ENCODE data around the gene SMYD2. TPM values are rescaled to one million over a fixed set of nuclear protein-coding genes. Genes with fewer than 3 reads are reported as not detected.

Gene SMYD2
- total RNA-seq, 2 experiments from 2014 or later: 17.1 to 17.6 TPM

GRCh38 chr1:214351551-214352277, 70.8 kb downstream of the SMYD2 start:
- TF ChIP-seq, protein P1, sequence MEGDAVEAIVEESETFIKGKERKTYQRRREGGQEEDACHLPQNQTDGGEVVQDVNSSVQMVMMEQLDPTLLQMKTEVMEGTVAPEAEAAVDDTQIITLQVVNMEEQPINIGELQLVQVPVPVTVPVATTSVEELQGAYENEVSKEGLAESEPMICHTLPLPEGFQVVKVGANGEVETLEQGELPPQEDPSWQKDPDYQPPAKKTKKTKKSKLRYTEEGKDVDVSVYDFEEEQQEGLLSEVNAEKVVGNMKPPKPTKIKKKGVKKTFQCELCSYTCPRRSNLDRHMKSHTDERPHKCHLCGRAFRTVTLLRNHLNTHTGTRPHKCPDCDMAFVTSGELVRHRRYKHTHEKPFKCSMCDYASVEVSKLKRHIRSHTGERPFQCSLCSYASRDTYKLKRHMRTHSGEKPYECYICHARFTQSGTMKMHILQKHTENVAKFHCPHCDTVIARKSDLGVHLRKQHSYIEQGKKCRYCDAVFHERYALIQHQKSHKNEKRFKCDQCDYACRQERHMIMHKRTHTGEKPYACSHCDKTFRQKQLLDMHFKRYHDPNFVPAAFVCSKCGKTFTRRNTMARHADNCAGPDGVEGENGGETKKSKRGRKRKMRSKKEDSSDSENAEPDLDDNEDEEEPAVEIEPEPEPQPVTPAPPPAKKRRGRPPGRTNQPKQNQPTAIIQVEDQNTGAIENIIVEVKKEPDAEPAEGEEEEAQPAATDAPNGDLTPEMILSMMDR (IDR thresholded peaks at IDR 0.05): no peak
- Mint-ChIP-seq H3K4me1 (ENCODE audit: low read depth) (no peaks in the 10 kb centered on the region), H3K4me3 (no peak overlapping the region), H3K9me3 (no peaks in the 10 kb centered on the region), H3K36me3 (ENCODE audit: low read depth) (no peaks in the 10 kb centered on the region), H3K27ac (no peak overlapping the region), H3K27me3 (no peaks in the 10 kb centered on the region)
- Histone ChIP-seq H3K36me3 (ENCODE audit: insufficient read depth, low read length) (no peaks in the 10 kb centered on the region), H3K4me3 (ENCODE audit: low read length) (no peak overlapping the region), H3K27ac (ENCODE audit: low read depth in 1 of 2, low read length in 2 of 2) (no peak overlapping the region), H3K27me3 (ENCODE audit: control insufficient read depth in 1 of 2, insufficient read depth in 2 of 2, low read length in 2 of 2) (no peaks in the 10 kb centered on the region), H3K9me3 (ENCODE audit: control insufficient read depth in 1 of 2, insufficient read depth in 1 of 2, low read length in 2 of 2) (no peaks in the 10 kb centered on the region), H3K4me1 (ENCODE audit: insufficient read depth, low read length) (no peaks in the 10 kb centered on the region)
- intact Hi-C loops (cut with DNase I, micrococcal nuclease): no loop called here
- POLR2A ChIA-PET: no interaction called here
- no peak for DNase-seq
- CTCF ChIA-PET: no interaction called here
- ATAC-seq (ENCODE audit: poor library complexity): no peak

DNA sequence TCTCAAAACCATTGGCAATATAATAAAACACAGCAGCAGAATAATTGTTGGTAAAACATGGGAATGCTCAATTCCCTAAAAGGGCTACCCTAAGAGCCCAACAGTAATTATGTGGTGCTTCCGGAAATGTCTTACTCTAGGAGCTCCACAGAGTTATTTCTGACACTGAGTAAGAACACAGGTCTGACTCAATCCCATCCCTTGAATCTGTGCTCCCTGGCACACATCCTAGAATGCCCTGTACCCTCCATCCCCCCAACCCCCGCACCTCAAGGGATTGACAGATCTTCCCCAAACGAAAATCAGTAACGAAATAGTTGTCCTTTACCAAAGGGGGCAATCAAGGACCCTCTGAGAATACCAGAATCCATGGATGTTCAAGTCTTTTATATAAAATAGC, 71.9 kb downstream of the SMYD2 start:
- ChIA-PET POLR2A (no interaction called here), CTCF (no interaction called here)
- no peaks in the 10 kb centered on the region for H3K4me1 Mint-ChIP-seq (ENCODE audit: low read depth)
- Histone ChIP-seq H3K36me3 (ENCODE audit: insufficient read depth, low read length) (no peaks in the 10 kb centered on the region), H3K27ac (ENCODE audit: low read depth in 1 of 2, low read length in 2 of 2) (no peak overlapping the region), H3K9me3 (ENCODE audit: control insufficient read depth in 1 of 2, insufficient read depth in 1 of 2, low read length in 2 of 2) (no peaks in the 10 kb centered on the region), H3K4me1 (ENCODE audit: insufficient read depth, low read length) (no peaks in the 10 kb centered on the region), H3K27me3 (ENCODE audit: control insufficient read depth in 1 of 2, insufficient read depth in 2 of 2, low read length in 2 of 2) (no peaks in the 10 kb centered on the region), H3K4me3 (ENCODE audit: low read length) (no peak overlapping the region)
- no peak overlapping the region for H3K4me3 Mint-ChIP-seq
- TF ChIP-seq, protein P1 (IDR thresholded peaks at IDR 0.05): no peak
- DNase-seq (no peak), ATAC-seq (ENCODE audit: poor library complexity) (no peak)
- no peak overlapping the region for H3K27ac Mint-ChIP-seq
- H3K36me3 Mint-ChIP-seq (ENCODE audit: low read depth): no peaks in the 10 kb centered on the region
- no peaks in the 10 kb centered on the region for H3K27me3 Mint-ChIP-seq
- intact Hi-C loops (cut with DNase I, micrococcal nuclease): no loop called here
- no peaks in the 10 kb centered on the region for H3K9me3 Mint-ChIP-seq

- intact Hi-C loops (cut with DNase I, micrococcal nuclease): no loop called here
- Histone ChIP-seq H3K27ac (ENCODE audit: low read depth in 1 of 2, low read length in 2 of 2) (no peak overlapping the region), H3K27me3 (ENCODE audit: control insufficient read depth in 1 of 2, insufficient read depth in 2 of 2, low read length in 2 of 2) (no peaks in the 10 kb centered on the region), H3K4me3 (ENCODE audit: low read length) (no peak overlapping the region), H3K36me3 (ENCODE audit: insufficient read depth, low read length) (no peaks in the 10 kb centered on the region), H3K4me1 (ENCODE audit: insufficient read depth, low read length) (no peaks in the 10 kb centered on the region), H3K9me3 (ENCODE audit: control insufficient read depth in 1 of 2, insufficient read depth in 1 of 2, low read length in 2 of 2) (no peaks in the 10 kb centered on the region)
- H3K27ac Mint-ChIP-seq: no peak overlapping the region
- no peak for DNase-seq
- no peaks in the 10 kb centered on the region for H3K36me3 Mint-ChIP-seq (ENCODE audit: low read depth)
- H3K9me3 Mint-ChIP-seq: no peaks in the 10 kb centered on the region
- no peak for ATAC-seq (ENCODE audit: poor library complexity)
- ChIA-PET CTCF (no interaction called here), POLR2A (no interaction called here)
- no peak overlapping the region for H3K4me3 Mint-ChIP-seq
- H3K27me3 Mint-ChIP-seq: no peaks in the 10 kb centered on the region
- TF ChIP-seq, protein P1 (IDR thresholded peaks at IDR 0.05): no peak
- H3K4me1 Mint-ChIP-seq (ENCODE audit: low read depth): no peaks in the 10 kb centered on the region
Measured at GRCh38 chr1:214354440-214355148, 73.6 kb downstream of the SMYD2 start.
